Kidney tubule cell (primary cell): ENCODE measurements around the gene PYGB.

ENCODE experiments used
- DNase-seq: peaks from one replicate; pipeline ENCODE4 v3.0.0-alpha.2; 2018; ENCODE audit warnings: low spot score

PYGB gene

DNA sequence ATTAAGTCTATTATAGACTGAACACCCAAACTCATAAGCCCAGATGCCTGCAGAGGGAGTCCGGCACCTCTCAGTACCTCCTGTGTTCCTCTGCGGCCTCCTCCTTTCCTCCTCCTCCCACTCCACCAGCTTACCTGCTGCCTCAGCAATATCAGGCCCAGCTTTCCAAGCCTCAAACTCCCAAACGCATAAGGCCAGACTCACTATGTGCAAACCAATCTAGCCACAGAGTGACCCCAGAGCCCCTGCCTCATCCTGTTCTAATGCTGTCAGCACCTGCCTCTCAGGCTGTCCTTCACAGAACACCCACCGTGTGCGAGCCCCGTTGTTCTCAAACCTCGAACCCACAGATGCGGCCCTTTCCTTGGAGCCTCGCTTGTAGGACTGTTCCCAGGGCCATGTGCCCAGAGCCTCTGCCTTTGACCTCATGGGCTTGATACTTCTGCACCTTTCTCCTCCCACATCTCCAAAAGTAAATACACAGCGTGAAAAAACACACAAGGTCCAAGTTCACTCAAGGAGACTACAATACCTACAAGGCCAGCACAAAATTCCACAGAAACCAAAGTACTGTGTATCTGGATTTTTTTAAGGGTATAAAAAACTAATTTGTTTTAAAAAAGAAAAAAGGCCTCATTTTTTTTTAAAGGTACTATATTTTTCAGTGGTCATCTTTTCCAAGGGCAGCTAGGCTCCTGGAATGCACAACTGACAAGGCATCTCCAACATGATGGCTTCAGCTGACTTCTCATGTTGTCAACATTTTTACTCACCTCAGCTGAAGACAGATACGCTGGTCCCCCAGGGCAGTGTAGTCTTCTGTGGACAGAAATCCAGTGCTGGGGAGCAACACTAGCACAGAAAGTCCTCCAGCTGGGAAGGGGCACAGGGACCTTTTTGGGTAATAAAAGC, 90.5 kb downstream of the PYGB start:
- DNase-seq = no peak

DNA sequence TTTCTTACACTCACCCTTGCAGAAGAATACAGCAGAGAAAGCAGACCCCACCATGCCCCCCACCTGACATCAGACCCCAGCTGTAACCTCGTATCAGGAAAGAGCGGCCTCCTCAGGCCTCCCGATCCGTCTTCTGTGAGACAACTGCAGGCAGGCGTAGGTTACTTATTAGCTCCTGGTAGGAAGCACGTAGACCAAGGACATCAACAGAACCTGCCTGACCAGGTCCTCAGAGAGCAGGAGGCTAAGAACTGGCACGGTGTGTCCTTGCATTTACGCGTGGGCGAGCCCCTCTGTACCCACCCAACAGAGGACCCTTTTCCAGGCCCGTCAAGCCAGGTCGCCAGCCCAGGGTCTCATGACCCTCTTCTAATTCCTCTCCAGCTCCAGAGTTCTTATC, 91.7 kb downstream of the PYGB start:
- peak; percentile 72 for DNase-seq

DNA sequence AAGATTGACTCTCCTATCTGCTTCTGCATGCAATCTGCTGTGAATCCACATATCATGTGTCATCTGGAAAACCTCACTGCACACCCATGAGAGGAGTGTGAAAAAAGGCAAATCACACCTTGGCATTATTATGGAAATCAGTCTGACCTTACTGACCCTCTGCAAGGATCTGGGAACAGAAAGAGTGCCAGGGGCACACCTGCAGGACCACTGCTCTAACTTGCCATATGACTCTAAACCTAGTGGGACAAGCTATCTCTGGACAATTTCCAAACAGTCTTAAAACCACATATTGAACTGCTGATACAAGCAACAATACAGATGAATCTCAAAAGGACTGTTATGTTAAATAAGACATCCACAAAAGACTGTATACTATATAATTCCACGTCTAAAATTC, 92.5 kb downstream of the PYGB start:
- no peak for DNase-seq

DNA sequence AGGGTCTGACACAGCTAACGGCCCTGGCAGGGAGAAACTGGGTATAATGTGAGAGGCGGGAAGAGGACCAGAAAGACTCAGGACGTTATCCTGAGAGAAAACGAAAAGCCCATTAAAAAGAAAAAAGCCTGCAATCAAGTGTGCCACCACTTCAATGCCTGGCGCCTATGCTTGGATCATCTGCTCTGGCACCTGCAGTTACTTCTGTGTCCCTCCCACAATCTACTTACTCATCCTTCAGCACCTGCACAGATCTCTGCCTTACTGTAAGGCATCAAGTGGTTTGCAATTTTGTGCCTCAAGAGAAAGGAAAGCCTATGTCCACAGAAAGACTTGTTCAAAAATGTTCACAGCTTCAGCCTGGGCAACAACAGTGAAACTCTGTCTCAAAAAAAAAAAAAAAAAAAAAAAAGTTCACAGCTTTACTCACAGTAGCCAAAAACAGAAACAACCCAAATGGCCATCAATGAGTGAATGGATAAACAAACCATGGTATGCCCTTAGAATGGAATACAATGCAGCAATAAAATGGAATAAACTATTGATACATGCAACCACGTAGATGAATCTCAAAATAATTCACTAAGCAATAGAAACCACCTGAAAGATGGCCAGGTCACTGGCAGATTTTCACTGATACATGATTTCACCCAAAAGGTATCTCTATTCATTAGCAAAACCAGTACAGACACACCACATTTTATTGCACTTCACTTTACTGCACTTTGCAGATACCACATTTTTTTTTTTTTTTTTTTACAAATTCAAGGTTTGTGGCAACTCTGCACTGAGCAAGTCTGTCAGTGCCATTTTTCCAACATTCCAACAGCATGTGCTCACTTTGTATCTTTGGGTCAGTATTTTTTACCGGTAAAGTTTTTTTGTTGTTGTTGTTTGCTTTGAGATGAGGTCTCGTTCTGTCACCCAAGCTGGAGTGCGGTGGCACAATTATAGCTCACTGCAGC, 94.1 kb downstream of the PYGB start:
- DNase-seq = peak; percentile 56

DNA sequence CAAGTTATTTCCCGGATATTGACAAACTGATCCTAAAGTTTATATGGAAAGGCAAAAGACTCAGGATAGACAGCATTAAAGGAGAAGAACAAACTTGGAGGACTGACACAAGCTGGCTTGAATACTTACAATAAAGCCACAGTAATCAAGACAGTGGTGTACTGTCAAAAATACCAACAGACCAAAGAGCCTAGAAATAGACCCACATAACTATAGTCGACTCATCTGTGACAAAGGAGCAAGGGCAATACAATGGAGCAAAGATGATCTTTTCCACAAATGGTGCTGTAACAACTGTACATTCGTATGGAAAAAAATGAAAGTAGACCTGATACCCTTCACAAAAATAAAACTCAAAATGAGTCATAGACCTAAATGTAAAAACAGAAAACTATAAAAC, 96.7 kb downstream of the PYGB start:
- DNase-seq = peak; percentile 34

DNA sequence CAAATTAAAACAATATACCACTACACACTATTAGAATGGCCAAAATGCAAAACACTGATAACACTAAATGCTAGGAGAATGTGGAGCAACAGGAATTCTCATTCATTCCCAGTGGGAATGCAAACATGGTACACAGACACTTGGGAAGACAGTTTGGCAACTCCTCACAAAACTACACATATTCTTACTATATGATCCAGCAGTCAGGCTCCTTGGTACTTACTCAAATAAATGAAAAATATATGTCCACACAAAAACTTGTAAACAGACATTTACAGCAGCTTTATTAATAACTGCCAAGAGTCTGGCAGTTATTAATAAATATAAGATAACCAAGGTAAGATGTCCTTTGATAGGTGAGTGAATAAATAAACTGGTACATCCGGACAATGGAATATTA, 97.8 kb downstream of the PYGB start:
- DNase-seq = no peak

DNA sequence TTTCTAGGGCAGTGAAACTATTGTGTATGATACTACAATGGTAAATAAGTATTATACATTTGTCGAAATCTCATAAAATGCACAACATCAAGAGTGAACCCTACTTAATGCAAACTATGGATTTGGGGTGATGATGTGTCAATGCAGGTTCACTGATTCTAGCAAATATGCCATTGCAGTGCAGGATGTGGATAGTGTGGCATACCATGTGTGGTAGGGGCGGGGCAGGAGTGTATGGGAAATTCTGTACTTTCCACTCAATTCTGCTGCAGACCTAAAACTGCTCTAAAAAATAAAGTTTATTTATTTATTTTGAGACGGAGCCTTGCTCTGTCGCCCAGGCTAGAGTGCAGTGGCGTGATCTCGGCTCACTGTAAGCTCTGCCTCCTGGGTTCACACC, 98.5 kb downstream of the PYGB start:
- no peak for DNase-seq
